ENCODE data around the gene PKHD1.

DNA sequence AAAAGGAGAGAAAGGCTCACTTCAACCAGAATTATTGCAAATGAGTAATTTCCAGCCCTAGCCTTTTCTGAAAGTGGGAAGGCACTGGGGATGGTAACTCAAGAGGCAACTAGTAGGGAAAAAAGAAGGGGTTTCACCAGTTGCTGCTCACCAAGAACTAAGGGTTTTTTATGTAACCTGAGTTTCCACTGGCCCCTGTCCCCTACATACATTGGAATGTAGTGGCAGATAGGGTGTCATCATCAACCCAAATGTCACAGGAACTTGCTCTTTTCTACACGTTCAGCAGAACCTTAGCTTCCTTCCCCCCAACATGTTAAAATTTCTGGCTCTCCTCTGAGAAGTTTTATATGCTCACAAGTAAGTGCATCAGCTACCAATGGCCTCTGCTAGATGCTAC lies 38.2 kb upstream of the PKHD1 start:
- no peak for TF ChIP-seq CTCF (IDR thresholded peaks at IDR 0.05; ENCODE audit: low read length)
- TF ChIP-seq EZH2 (IDR thresholded peaks at IDR 0.05; ENCODE audit: borderline replicate concordance, low read length): no peak

All from OCI-LY1 (cell line).